Stimulated activated naive CD4-positive, alpha-beta T cell treated with Interleukin-2 at 50 U/mL for 16 hours (primary cell): ENCODE measurements around the gene TJP3.
A peak's percentile ranks its signal among the peaks of the same experiment; 100 is the strongest.
"Not testable (repeated sequence)": the region's sequence is repeated elsewhere in the genome, so short reads cannot be mapped to it uniquely, and the experiment has no call there.

Source experiments
- DNase-seq: peaks from one replicate; lab custom pipeline; 2025; lab: John Stamatoyannopoulos, UW

TJP3 gene

GRCh38 chr19:3708207-3708931 is at the start of gene TJP3:
Gene TJP3, plus strand, starts transcription at chr19:3708384. Its CDS starts 20,049 bp downstream, at chr19:3728433.
- DNase-seq = no peak

GRCh38 chr19:3658870-3659745 is 49.1 kb upstream of the TJP3 start:
- DNase-seq = no peak

GRCh38 chr19:3659746-3660112 is 48.5 kb upstream of the TJP3 start:
- DNase-seq = no peak

DNA sequence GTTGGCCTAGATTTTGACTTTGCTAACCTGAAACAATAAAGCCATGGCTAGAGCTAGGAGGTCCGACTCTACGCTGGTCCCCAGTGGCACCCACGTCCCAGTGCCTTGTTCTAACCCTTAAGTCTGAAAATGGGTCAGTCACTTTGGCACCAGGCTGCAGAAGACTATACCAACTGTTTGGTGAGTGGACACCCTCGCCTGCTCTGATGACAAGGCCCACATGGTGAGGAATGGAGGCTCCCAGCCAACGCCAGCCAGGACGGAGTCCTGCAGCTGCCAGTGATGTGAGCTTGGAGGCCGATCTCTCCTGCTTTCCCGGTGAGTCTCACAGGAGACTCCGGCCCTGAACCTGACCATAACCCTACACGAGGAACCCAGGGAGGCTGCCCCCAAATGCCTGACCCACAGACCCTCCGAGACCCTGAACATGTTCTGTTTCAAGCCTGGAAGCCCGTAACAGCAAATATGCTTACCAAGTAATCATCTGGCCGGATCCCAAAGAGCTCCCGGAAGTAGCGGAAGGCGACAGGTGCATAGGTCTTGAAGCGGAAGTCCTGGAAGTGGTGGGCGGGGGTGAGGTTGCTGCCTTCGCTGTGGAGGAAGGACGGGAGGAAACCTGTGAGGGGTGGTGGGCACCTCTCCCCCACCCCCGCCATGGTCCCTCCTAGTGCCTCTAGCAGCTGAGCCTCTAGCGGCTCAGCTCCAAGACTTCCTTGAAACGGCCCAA is 47.5 kb upstream of the TJP3 start:
- no peak for DNase-seq

DNA sequence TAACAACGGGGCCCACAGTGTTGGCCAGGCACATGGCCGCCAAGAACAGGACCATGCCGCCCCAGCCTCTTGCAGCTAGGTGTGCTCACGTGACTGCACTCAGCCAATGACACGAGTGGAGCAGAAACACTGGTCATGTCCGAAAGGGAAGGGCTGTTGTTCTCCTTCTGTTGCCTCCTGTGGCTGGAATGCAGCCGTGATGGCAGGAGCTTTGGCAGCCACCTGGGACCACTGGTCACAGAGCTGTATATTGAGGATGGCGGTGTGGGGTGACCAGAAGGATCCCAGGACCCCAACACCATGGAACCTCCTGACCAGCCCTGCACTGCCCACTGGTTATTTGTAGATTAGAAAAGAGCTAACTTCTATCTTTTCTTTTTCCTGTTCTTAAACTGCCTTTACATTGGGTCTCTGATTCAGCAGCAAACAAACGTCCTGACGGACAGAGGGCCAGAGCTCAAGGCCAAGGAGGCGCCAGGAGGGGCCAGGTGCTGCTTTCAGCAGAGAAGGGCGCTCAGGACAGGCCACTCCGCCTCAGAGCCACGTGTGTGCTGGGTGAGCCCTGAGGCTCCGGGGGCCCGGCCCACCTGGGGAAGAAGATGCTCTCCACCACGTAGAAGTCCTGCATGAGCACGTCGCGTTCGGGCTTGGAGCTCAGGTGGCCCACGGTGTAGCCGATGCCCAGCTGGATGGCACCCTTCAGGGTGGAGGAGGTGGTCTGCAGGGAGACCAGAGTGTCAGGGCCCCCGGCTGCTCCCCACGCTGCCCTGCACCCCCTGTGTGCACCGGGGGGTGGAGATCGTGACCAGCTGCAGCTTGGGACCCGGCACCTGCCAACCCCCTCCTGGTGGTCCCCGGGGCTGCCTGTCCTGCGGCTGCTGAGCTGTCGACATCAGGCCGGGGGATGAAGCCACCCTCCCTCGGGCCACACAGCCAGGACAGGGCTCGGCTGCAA is 46.6 kb upstream of the TJP3 start:
- no peak for DNase-seq

GRCh38 chr19:3663838-3664237 is 44.3 kb upstream of the TJP3 start:
- DNase-seq = no peak

DNA sequence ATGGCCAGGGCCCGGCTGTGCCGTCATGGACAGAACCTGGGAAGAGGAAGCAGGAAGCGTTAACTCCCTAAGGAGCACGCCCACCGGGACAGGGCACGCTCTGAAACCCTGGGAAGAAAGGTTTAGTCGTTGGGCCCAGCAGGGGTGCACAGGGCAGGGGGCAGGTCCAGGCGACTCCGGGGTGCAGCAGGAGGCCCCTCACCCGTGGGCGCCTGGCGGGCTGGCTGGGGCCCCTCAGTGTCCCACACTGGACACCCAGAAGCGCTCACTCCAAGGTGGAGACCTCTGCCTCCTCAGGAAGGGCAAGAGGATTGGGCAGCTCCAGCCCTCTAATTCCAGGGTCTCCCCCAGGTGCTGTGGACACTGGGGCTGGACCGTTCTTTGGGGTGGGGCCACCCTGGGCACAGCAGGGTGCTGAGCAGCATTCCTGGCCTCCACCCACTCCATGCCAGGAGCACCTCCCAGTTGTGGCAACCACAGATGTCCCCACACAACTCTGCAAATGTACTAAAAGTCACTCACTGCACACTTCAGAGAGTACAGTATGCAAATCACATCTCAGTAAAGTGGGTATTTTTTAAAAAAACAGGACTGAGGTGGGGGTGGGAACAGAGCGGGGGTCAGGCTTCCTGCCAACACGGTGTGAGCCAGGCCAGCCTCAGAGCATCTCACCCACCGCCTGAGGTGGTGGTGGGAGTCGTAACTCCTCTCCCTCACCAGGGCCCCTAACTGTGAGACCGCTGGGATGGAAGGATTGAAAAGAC is 43.1 kb upstream of the TJP3 start:
- no peak for DNase-seq

- DNase-seq = peak; percentile 68
Measured at GRCh38 chr19:3665681-3666544, 42.3 kb upstream of the TJP3 start.

- not testable (repeated sequence) for DNase-seq
Measured at GRCh38 chr19:3666545-3666856, 41.7 kb upstream of the TJP3 start.

DNA sequence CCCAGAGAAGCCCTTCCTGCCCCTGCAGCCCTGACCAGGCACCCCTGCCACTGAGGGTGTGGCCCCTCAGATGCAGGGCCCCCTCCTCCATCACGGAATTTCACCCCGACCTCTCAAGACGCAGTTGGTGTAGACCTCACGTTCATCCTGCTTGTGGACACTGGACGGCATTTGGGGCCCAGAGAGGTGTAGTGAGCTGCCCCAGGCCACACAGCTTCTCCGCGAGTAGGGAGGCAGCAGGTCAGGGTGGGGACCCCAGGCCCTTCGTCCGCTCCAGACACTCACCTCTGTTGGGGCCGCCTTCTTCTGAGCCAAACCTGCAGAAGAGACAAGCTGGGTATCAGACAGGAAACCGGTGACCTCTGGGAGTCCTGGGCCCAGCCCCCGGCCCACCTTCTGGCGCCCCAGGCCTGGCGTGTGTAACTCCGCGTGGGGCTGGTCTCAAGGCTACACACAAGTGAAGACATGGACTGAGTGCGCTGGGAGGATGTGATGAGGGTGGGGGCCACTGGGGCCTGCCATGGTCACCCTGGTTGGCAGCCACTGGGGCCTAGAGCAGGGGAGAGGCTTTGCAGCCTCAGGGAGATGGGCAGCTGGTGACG is 41.0 kb upstream of the TJP3 start:
- no peak for DNase-seq

DNA sequence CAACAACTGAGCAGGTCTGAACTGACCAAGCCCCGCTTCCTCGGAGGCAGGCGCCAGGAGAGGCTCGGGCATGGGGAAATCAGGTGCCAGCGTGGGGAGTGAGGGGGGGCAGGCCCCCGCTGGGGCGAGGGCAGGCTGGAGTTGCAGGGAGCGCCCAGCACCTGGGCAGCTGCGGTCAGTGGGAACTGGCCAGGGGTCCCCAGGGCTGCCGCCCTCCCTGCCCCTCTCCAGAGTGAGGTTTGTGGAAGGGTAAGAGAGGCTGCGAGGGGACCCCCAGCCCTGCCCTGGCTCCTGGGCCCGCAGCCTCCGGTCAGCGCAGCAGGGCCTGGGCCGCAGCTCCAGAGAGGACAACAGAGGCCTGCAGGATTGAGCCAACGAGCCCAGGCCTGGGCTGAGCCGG is 40.4 kb upstream of the TJP3 start:
- no peak for DNase-seq

DNA sequence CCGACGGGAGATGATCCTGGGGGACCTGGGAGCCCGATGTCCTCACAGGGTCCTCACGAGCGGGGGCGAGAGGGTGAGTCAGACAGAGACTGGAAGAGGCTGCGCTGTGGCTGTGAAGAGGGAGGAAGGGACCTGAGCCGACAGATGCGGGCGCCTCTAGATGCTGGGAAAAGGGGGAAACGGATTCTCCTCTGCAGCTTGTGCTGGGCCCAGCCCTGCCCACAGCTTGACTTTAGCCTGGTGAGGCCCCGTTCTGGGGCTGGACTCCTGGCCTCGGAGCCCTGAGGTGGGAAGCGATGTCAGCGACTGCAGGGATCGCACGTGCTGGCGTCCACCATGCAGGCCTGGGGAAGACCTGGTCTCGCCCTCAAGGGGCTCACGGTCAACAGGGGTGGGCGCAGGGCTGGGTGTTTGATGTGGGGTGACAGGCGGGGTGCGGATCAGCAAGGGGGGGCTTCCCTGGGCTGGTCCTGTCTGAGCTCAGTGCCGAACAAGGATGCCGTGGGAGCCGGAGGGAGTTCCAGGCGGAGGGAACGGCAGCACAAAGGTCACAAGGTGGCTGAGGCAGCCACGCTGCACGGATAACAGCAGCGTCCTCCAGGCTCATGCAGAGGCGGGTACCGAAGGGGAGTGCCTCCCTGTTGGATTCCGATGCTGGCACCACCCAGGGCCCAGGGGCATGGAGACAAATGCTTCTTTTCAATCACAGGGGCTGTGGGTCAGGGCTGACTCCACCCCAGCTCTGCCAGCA is 39.7 kb upstream of the TJP3 start:
- DNase-seq = no peak

- DNase-seq = no peak
Measured at GRCh38 chr19:3669082-3669946, 38.9 kb upstream of the TJP3 start.

- no peak for DNase-seq
Measured at GRCh38 chr19:3669947-3670795, 38.0 kb upstream of the TJP3 start.

GRCh38 chr19:3670796-3671679 is 37.1 kb upstream of the TJP3 start:
- DNase-seq = peak; percentile 31
